GM18870 (cell line): Measurements from ENCODE around the gene DNAAF3.
A peak's percentile ranks its signal among the peaks of the same experiment; 100 is the strongest.
"Not testable (repeated sequence)": the region's sequence is repeated elsewhere in the genome, so short reads cannot be mapped to it uniquely, and the experiment has no call there.

Source experiments
- ATAC-seq: cut with Tn5 transposase; IDR thresholded peaks from one replicate; pipeline ENCODE4 v1.9.1; 2021; ENCODE audit warnings: moderate library complexity; ENCODE audit not compliant: unreplicated experiment

DNAAF3 gene

DNA sequence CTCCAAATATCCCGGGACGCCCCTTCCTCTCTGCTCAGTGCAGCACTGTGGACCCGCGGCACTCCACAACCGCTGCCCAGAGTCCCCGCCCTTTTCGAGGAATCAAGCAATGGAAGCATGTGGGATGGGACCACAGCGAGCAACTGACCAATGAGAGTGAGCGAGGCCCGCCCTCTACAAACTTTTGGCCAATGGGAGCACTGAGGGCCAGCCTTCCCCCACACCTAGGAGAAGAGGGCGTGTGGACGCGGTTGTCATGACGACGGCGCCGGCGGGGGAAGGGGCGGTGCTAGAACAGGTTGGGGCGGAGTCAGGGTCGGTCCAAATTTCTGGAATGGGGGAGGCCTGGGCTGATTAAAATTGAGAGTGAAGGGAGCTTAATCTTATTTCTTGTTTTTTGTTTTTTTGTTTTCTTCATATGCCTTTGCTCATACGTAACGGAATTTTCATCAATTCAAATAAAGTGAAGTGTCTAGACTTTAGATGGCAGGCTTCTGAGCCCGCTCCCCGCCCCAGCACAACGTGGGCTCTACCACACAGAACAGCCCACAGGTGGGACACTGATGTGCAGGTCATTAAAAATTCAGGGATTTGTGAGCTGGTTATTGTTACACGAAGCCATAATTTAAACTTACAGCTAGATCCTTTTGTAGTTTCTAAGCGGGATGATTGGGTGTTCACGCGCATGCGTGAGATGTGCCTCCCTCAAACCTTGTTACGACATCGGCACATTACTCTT, at the start of gene DNAAF3:
TSS of gene DNAAF3 (minus strand) at position 84 of the 739 bp plus-strand sequence. CDS start 200 bp downstream, outside the sequence.
- peak; percentile 58 for ATAC-seq

DNA sequence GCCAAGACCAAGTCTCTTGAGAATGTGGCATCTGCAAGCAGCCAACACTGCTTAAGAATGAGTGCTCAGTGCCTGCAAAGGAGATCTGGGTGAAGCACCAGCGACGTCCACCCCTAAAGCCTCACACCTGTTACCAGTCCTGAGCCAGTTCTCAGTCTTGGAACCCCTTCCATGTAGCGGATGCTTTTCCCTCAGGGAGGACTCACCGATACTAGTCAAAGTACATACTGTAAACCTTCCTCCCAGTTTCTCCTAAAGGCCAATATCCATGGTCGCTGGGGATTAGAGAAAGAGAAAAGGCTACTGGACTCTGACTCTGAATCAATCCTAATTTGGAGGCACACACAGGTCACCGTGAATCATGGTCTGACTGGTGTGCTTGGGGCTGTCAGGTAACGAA, 47.1 kb upstream of the DNAAF3 start:
- no peak for ATAC-seq

DNA sequence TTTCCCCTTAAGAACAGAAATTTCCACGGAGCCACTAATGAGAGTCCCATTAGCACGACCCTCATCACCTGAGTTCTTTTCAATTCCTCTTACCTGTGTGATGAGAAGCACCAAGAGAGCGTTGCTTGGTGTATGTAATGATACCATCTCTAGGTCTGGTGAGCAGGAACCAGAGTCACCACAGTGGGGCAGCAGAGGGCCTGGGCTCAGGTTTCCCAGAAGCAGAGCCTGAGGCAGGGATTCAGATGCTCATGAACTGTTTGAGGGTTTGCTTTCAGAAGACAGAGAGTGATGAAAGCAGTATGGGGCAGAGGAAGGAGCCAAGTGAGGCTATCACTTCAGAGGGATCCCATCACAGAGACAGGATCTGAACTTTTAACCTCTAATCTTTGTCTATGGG, 46.0 kb upstream of the DNAAF3 start:
- ATAC-seq = no peak

DNA sequence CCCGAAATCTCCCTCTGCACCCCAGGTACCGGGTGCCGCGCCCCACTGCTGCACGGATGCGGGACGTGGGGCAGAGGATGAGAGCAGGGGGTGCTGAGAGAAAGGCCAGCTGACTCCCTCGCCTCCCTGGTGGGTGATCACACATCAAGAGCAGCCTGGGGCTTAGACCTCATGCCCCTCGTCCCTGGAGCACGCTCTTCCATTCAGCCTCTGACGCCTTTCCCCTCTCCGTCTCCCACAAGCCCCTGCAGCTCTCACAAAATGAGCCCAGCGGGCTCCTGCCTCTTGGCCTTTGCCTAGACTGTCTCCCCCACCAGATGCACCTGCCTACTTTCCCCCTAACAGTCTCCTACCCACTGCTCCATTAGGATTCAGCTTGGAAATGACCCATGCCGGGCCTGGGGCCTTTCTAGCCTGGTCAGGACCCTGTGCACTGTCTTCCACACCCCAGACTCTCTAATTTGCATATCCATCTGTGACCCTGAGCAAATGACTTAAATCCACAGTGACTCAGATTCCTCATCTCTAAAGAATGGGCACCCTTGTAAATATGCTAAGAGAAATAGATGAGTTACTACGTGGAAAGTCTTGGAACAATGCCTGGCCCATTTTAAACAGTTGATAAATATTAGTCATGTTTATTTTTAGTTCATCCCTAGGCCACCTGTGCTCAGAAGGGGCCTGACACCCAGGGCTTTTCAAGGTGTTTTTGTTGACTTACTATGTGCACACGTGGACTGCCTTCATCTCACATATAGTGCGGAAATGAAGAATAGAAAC, 43.5 kb upstream of the DNAAF3 start:
- no peak for ATAC-seq

DNA sequence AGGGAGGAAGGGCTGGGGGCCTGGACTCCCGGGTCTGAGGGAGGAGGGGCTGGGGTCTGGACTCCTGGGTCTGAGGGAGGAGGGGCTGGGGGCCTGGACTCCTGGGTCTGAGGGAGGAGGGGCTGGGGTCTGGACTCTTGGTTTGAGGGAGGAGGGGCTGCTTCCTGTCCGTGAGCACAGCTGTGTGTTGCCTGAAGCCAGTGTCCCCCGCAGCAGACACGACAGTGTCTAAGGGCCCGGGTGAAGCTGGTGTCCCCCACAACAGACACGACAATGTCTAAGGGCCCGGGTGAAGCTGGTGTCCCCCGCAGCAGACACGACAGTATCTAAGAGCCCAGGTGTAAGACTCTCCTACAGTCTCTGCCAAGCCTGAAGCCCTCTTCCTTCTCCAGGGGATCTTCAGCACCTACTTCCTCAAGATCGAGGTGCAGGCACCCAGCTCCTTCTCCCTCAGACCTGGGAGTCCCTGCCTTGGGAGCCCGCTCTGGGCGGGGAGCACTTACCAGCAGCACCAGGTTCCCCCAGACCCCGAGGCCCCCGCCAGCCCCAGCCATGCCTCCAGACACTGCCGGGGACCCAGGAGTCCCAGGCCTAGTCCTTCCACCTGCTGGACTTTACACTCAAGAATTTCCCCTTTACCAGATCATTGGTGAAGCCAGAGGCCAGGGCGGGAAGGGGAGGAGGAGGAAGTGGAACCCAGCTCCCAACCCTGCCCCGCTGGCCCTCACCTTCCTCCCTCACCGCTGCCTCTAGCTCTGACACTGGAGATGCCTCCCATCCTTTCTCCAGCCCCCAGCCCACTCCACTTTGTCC, 42.7 kb upstream of the DNAAF3 start, which contains the start of gene PTPRH:
TSS of gene PTPRH (minus strand) at position 622 of the 813 bp plus-strand sequence. CDS start at position 554, 68 bp downstream.
- no peak for ATAC-seq

DNA sequence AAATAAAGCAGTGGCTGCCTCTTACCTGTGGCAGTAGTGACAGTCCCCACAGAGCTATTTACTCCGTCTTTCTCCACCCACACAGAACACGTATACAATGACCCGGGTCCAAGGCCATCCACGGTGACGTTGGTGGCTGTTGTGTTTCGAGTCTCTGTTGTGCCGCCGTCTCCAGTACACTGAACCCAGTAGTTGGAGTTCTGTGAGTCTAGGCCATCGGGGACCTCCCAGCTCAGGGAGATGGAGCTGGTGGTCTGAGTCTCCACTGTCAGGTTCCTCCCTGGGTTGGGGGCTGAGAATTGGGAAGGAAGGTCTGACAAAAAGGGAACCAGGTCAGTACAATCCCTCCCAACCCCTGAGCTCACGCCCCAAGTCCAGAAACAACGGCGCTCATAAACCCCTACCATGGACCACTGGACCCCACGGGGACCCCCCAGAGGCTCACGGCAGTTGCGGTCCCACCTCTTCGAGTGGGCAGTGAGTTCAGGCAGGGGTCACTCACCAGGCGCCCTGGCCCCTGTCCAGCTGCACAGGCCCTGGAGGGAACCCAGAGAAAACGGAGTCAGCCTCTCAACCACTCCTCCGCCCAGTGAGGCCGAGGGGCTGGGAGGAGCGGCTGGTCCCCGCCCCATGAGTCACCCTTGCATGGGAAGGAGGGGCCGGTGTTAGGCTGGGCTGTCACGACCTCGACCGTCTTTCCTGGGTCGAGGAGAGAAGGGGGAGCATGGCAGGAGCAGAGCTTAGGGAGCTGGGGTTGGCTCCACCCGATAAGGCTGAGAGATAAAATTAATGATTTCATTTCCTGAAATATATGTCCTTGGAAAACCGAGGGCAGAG, 40.5 kb upstream of the DNAAF3 start:
- no peak for ATAC-seq

DNA sequence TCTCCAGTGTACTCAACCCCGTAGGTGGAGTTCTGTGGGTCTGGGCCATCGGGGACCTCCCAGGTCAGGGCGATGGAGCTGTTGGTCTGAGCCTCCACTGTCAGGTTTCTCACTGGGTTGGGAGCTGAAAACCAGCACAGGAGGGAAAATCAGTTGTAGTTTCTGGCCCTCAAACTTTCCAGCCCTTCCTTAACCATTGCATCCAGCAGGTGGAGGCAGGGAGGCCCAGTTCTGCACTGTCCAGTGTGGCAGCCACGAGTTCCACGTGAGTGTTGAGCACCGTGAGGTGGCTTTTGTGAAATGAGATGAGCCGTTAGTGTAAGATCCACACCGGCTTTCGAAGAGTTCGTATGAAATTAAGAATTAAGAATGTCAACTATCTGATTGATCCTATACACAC, 35.8 kb upstream of the DNAAF3 start:
- not testable (repeated sequence) for ATAC-seq

DNA sequence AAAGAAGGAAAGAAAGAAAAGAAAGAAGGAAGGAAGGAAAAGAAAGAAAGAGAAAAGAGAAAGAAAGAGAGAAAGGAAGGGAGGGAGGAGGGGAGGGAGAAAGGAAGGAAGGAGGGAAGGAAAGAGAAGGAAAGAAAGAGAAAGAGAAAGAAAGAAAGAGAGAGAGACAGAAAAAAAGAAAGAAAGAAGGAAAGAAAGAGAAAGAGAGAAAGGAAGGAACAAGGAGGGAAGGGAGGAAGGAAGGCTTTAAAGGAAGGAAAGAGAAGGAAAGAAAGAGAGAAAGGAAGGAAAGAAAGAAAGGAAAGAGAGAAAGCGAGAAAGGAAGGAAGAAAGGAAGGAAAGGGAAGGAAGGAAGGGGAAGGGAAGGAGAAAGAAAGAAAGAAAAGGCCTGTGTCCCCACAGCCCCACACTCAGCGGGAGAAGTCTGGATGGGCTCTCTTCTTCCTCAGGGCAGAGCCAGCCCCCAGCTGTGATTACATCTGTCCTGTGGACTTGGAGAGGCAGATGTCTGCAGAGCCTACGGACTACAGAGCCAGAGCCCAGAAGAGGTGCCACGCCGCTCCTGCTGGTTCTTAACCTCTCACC, 33.3 kb upstream of the DNAAF3 start:
- ATAC-seq = no peak

DNA sequence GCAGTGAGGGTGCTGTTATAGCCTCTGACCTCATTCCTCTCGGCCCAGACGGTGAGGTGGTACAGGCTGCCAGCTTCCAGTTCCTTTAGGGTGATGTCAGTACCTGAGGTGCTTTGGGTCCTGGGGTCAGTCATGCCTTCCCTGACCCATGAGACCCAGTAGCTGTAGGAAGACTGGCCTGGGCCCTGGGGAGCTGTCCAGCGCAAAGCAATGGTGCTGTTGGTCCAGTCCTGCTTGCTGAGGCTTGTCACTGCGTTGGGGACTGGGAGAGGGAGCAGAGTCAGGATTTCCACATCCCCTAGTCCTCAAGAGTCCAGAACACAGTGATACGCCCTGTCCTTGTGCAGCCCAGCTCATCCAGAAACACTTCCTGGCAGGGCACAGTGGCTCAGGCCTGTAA, 32.2 kb upstream of the DNAAF3 start:
- no peak for ATAC-seq

DNA sequence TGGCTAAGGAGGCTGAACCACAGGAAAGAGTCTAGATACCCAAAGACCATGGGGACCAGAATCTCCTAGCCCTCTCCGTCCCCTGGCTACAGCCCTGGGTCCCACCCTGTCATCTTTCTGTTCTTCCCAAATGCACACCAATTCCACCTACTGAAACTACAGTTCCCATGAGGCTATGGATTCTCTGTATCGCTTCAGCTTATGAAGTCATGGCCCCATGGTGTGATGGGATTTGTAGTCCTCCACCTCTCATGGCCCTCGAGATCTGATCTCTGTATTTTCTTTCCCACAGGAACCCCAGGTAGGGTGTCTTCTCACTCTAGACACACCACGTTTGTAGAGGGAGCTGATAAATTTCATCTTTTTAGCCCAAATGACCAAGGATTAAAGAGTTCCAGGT, 31.1 kb upstream of the DNAAF3 start:
- ATAC-seq = no peak

DNA sequence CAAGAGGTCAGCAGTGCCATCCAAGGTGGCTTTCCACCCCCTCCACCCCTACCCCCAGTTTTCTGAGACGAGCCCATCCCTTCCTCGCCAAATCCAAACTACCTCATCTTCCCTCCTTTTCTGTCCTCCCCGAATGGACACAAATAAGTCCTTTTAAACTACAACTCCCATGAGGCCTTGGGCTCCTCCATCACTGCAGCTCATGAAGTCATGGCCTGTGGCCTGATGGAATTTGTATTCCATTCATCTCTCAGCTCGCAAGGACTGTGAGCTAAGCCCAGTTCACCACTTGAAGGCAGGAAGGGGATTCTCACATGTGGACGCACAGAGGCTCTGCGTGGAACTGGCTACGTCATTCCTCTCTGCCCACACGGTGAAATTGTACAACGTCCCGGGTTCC, 30.4 kb upstream of the DNAAF3 start:
- ATAC-seq = no peak

DNA sequence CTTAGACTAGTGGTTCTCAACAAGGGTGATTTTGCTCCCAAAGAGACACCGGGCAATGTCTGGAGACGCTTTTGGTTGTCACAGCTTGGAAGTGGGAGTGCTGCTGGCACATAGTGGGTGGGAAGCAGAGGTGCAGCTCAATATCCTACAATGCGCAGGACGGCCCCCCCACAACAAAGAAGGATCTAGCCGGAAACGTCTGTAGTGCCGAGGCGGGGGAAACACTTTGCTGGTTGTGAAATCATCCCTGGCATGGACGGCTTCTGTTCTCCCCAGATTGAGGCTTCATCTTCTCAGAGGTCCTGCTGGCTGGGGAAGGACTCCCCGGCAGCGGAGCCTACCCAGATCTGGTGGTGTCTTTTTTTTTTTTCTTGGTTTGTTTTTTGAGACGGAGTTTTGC, 27.1 kb upstream of the DNAAF3 start:
- no peak for ATAC-seq

DNA sequence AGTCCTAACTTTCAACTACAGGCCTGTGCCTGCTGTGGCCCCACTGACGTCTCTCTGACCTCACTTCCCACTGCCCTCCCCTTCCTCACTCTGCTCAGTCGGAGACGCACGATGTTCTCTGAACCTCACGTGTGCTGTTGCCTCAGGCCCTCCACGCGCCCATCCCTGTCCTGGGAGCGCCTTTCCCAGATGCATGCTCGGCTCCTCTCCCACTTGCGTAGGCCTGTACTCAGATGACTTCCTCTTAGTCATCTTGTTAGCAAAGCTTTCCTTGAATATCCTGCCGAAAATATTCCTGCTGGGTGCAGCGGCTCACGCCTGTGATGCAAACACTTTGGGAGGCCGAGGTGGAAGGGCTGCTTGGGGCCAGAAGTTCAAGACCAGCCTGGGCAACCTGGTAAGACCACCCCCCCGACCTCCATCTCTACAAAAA, 23.0 kb upstream of the DNAAF3 start:
- ATAC-seq = no peak

DNA sequence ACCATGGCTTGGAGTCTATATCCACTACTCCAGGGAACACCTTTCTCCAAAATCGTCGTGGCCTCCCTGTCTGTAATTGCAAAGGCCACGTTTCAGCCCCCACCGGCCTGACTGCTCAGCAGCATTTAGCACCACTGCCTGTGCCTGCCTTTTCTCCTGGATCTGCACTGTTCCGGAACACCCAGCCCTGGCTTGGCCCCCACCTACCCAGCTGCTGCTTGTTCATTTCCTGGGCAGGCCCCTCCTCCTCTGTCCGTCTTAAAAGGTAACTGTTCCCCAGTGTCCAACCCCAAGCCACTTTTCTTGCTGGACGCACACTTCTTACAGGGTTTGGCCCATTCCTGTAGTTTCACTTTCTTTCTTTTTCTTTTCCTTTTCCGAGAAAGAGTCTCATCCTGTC, 22.2 kb upstream of the DNAAF3 start:
- ATAC-seq = no peak

DNA sequence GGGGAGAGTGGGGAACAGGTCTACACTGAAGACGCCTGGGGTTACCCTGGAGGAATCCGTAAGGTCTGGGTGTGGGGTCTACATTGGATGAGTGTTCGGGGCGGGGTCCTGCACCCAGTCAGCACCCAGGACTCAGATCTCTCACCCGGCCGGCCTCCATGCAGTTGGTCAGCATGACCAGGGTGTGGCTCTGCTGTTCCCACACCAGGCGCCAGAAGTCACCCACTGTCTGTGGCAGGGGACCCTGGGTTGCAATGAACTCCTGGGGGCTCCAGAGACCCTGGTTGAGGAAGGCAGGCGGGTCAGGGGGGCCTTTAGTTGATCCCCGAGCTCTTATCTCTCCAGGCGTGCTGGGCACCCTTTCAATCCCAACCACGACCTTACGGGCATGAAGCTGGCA, 19.7 kb upstream of the DNAAF3 start:
- no peak for ATAC-seq

DNA sequence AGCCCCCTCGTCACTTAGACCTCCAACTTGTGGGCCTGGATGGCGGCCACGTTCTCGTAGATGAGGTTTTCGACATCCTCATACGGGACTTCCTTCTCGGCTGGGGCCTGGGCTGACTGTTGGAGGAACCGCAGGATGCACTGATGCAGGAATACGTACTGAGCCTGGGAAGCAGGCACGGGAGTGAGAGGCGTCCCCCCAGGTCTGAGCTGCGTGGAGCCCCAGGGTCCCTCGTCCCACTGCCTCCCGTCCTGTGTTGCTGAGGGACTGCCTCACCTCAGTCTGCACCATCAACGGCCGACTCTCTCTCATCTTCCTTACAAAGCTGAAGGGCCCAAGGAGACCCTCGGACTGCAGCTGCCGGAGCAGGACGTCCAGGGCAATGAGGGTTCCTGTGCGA, 15.3 kb upstream of the DNAAF3 start:
- no peak for ATAC-seq

DNA sequence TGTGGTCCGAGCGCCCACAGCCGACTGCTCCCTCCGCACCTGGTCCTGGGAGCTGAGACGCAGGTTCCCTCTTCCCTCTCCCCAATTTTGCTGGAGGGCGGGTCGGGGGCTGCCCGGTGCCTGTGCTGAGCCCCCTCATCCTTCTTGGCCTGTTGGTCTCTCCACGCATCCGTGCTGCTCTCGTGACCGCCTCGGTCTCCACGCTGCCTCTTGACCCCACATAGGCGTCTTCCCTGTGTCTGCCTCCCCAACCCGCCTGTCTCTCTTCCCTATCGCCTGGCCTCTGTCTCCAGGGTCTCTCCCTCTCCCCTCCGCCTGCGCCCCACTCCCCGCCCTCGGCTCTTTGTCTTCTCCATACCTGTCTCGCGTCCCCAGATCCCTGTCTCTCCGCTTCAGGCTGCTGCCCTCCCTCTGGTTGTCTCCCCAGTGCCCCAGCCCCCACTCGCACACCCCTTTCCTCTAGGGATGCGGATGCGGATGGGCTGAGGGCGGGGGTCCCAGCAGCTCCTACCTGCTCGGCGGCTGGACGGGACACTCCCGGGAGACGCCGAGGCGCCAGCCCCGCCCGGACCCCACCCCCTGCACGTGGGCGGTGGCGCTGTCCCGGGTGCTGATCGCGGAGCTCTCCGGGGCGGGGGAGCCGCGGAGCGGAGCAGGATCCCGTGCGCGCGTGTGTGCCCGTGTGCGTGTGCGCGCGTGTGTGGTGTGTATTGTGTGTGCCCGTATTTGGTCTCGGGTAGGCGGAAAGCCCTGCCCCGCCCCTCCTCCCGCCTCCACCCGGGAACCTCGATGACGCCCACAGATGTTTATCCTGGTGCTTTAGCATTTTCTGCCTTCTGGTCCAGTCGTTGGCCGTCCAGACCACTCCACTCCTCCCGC, 13.4 kb upstream of the DNAAF3 start, which contains the start of gene SYT5:
TSS of gene SYT5 (minus strand) at position 684 of the 879 bp plus-strand sequence. CDS start 1,248 bp downstream, outside the sequence.
- no peak for ATAC-seq

DNA sequence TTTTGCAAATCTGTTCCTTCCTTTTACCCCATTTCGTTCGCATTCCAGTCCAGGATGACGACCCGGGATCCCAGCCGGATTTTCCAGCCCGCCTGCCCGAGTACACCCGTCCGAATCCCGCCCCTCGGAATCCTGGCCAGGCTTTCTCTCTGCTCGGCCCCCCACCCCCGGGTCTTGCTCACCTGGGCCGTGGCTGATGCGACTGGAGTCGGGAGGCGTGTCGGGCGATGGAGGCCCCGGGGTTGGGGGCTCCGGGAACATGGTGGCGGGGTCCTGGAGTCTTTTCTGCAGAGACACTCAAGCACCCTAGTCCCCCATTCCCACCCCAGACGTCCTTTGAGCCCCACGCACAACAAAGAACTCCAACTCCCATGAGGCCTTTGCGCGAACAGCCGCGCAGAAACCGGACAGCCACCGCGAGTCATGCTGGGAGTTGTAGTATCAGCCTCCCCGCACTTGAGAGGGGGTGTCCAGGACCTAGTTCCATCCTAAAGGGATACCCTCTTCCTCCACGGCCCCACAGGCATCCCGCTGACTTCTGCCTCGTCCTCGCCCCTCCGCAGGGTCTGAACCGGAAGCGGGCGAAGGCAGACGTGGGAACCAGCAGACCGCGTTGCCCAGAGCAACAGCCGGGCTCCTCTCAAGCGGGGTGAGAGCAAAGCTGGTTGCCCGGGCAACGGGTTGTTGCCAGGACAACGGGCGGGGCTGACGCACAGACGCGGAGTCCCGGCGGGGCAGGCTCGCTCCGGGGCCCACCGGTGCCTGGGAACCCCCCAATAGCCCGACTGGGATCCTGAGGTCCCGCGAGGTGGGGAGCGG, 12.6 kb upstream of the DNAAF3 start:
- ATAC-seq = no peak
